Natural killer cell treated with Interleukin-12 subunit alpha and Interleukin-12 subunit beta and Interleukin-15 and Interleukin-18, amount 100 ng/mL, for 72 hours (primary cell): Measurements from ENCODE around the gene TEAD1. TPM values are rescaled to one million over a fixed set of nuclear protein-coding genes. Genes with fewer than 3 reads are reported as not detected.

ENCODE experiments used
- ATAC-seq, 2 donors: fragments of 150-1000 bp; cut with Tn5 transposase in 1 of 2; sonication (Bioruptor Pico), chemical (Tn5 transposase) in 1 of 2; 2 replicates each; pipeline ENCODE4 v1.10.0; 2021
- DNase-seq: peaks from one replicate; pipeline ENCODE4 v3.0.0; 2022; ENCODE audit warnings: low spot score
- H3K27ac Mint-ChIP-seq, 2 donors: 1 replicate in 1 of 2; 2 replicates in 1 of 2; pipeline ENCODE4 v1.8.0; 2022; ENCODE audit warnings: mixed read lengths in 2 of 2, mild to moderate bottlenecking in 1 of 2, moderate library complexity in 1 of 2
- H3K27me3 Mint-ChIP-seq, 2 donors: 1 replicate in 1 of 2; 2 replicates in 1 of 2; pipeline ENCODE4 v1.8.0; 2022; ENCODE audit warnings: mixed read lengths in 2 of 2
- H3K36me3 Mint-ChIP-seq: one replicate; pipeline ENCODE4 v1.8.0; 2022; ENCODE audit warnings: mixed read lengths
- H3K4me1 Mint-ChIP-seq, 2 donors: 1 replicate in 1 of 2; 2 replicates in 1 of 2; pipeline ENCODE4 v1.8.0; 2022; ENCODE audit warnings: low read depth in 2 of 2, mixed read lengths in 2 of 2, mild to moderate bottlenecking in 1 of 2
- H3K4me3 Mint-ChIP-seq: one replicate; pipeline ENCODE4 v1.8.0; 2022; ENCODE audit warnings: mixed read lengths
- H3K9me3 Mint-ChIP-seq: 2 replicates; pipeline ENCODE4 v1.8.0; 2022; ENCODE audit warnings: mixed read lengths
- total RNA-seq, 2 donors: library from RNA; stranded (reverse); gene quantifications; one replicate each; pipeline ENCODE4 v1.2.3, GENCODE V29; 2022

TEAD1 gene
- total RNA-seq, 2 donors from 2014 or later: 0.06 TPM; not detected in 1

GRCh38 chr11:12674571-12674935, 332 bp downstream of the TEAD1 start:
- peaks cover under 1% of the 10 kb centered on the region for H3K9me3 Mint-ChIP-seq
- H3K36me3 Mint-ChIP-seq: peaks cover 5% of the 10 kb centered on the region
- H3K27me3 Mint-ChIP-seq: peaks cover 34 to 66% of the 10 kb centered on the region in 2 donors
- no peak for DNase-seq
- H3K27ac Mint-ChIP-seq: no peak overlapping the region
- peak in 1 of 2 donors; percentile 53 for ATAC-seq
- H3K4me1 Mint-ChIP-seq: peaks cover 5% of the 10 kb centered on the region in 2 donors
- H3K4me3 Mint-ChIP-seq: no peak overlapping the region

GRCh38 chr11:12674936-12675696, 895 bp downstream of the TEAD1 start:
- peak overlapping the region; percentile 58 for H3K4me3 Mint-ChIP-seq
- H3K4me1 Mint-ChIP-seq: peaks cover 5% of the 10 kb centered on the region in 2 donors
- peaks cover 36 to 65% of the 10 kb centered on the region in 2 donors for H3K27me3 Mint-ChIP-seq
- no peak overlapping the region for H3K27ac Mint-ChIP-seq
- no peaks in the 10 kb centered on the region for H3K9me3 Mint-ChIP-seq
- ATAC-seq: no peak
- H3K36me3 Mint-ChIP-seq: peaks cover 5% of the 10 kb centered on the region
- DNase-seq: no peak

- H3K9me3 Mint-ChIP-seq: no peaks in the 10 kb centered on the region
- H3K4me3 Mint-ChIP-seq: no peak overlapping the region
- H3K27ac Mint-ChIP-seq: no peak overlapping the region
- DNase-seq (no peak), ATAC-seq (no peak)
- H3K36me3 Mint-ChIP-seq: peaks cover 5% of the 10 kb centered on the region
- peaks cover 40 to 73% of the 10 kb centered on the region in 2 donors for H3K27me3 Mint-ChIP-seq
- peaks cover 5% of the 10 kb centered on the region in 2 donors for H3K4me1 Mint-ChIP-seq
These were observed 1.9 kb downstream of the TEAD1 start for GRCh38 chr11:12675951-12676711.

DNA sequence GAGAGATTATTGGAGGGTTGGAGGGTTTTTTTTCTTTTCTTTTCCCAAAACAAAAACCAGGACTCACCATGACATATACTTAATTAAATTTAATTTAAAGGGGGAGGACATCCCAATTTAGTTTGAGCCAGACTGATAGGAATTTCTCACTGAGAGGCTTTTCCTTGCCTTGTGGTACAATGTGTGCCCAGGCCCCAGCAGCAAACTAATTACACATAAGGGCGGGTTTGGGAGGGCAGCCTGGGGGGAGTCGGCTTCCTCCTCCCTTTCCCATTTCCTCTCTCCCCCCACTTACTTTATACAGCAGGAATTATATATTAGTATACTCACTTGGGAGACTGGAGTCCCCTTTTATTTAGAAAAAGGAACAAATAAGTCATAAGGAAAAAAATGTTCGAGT, 2.9 kb downstream of the TEAD1 start:
- H3K9me3 Mint-ChIP-seq: no peaks in the 10 kb centered on the region
- H3K4me1 Mint-ChIP-seq: peaks cover 5% of the 10 kb centered on the region in 2 donors
- H3K27me3 Mint-ChIP-seq: peaks cover 40 to 75% of the 10 kb centered on the region in 2 donors
- ATAC-seq (no peak), DNase-seq (no peak)
- peaks cover 5% of the 10 kb centered on the region for H3K36me3 Mint-ChIP-seq
- no peak overlapping the region for H3K4me3 Mint-ChIP-seq
- H3K27ac Mint-ChIP-seq: no peak overlapping the region

DNA sequence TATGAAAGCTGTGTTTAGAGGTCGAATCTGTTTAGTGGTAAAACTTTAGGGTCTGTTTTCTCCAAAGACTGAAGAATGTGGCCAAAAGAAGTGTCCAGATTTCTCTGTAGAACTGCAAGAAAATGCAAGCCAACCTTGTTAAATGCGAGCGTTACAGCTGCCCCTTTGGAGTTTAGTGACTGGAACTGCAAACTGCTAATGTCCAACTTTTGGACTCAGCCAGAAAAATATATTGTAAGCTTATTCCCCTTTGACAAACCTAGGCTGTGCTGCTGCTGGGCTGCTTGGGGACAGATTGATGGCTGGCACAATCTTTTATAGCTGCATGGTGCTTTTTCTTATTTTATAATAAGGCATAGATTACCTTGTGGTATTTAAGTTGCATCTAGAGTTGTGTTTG, 3.9 kb downstream of the TEAD1 start:
- no peak overlapping the region for H3K4me3 Mint-ChIP-seq
- H3K9me3 Mint-ChIP-seq: no peaks in the 10 kb centered on the region
- H3K27ac Mint-ChIP-seq: no peak overlapping the region
- peaks cover 5% of the 10 kb centered on the region in 2 donors for H3K4me1 Mint-ChIP-seq
- H3K36me3 Mint-ChIP-seq: no peaks in the 10 kb centered on the region
- H3K27me3 Mint-ChIP-seq: peaks cover 42 to 78% of the 10 kb centered on the region in 2 donors
- ATAC-seq: no peak
- no peak for DNase-seq

- no peaks in the 10 kb centered on the region for H3K9me3 Mint-ChIP-seq
- no peaks in the 10 kb centered on the region for H3K4me1 Mint-ChIP-seq
- H3K27me3 Mint-ChIP-seq: peaks cover 48 to 79% of the 10 kb centered on the region in 2 donors
- DNase-seq (no peak), ATAC-seq (no peak)
- H3K36me3 Mint-ChIP-seq: no peaks in the 10 kb centered on the region
- H3K4me3 Mint-ChIP-seq: no peak overlapping the region
- H3K27ac Mint-ChIP-seq: no peak overlapping the region
These were observed 4.8 kb downstream of the TEAD1 start for GRCh38 chr11:12678991-12679390.

- no peaks in the 10 kb centered on the region for H3K9me3 Mint-ChIP-seq
- DNase-seq: no peak
- H3K36me3 Mint-ChIP-seq: no peaks in the 10 kb centered on the region
- H3K4me1 Mint-ChIP-seq: no peaks in the 10 kb centered on the region
- no peak for ATAC-seq
- peaks cover 51 to 79% of the 10 kb centered on the region in 2 donors for H3K27me3 Mint-ChIP-seq
- no peak overlapping the region for H3K27ac Mint-ChIP-seq
- H3K4me3 Mint-ChIP-seq: no peak overlapping the region
These were observed 5.2 kb downstream of the TEAD1 start for GRCh38 chr11:12679471-12679870.

- no peak for DNase-seq
- Mint-ChIP-seq H3K4me1 (no peaks in the 10 kb centered on the region), H3K27ac (no peak overlapping the region), H3K36me3 (no peaks in the 10 kb centered on the region), H3K9me3 (no peaks in the 10 kb centered on the region), H3K27me3 (peaks cover 50 to 77% of the 10 kb centered on the region in 2 donors), H3K4me3 (no peak overlapping the region)
- ATAC-seq: no peak
These were observed 6.2 kb downstream of the TEAD1 start for GRCh38 chr11:12680246-12680939.

DNA sequence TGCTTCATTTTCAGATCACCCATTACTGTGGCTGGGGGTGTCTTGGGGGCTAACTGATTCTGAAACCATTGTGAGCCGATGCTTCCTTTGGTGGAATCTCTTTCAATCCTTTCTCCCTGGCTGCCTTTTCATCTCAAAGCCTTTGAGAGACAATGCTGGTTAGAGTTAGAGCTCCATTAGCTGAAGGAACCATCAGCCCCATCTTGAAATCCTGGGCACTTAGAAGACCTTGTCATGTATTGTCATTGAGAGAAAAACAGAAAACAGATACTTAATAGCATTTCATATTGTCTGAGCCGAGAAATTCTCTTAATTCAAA, 6.7 kb downstream of the TEAD1 start:
- ATAC-seq (no peak), DNase-seq (no peak)
- Mint-ChIP-seq H3K4me1 (no peaks in the 10 kb centered on the region), H3K27me3 (peaks cover 49 to 72% of the 10 kb centered on the region in 2 donors), H3K36me3 (no peaks in the 10 kb centered on the region), H3K27ac (no peak overlapping the region), H3K9me3 (no peaks in the 10 kb centered on the region), H3K4me3 (no peak overlapping the region)

DNA sequence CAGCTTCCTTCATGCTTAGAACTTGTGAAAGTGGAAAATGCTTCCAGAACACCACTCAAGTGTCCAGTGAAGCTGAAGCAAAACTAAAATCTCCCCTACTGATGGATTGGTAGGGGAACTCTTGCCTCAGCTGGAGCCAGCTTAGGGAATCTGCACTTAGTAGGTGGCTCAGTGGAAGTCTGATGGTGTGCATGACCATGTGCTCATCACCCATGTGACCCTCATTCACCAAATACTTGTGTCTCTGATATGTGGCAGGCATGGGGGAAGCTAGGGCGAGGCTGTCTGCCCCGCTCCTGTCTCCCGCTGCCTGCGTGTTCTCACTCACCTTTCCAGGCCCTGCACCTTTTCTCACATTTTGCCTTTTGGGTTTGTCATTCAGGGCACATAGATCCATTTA, 7.2 kb downstream of the TEAD1 start:
- DNase-seq: no peak
- H3K4me1 Mint-ChIP-seq: no peaks in the 10 kb centered on the region

GRCh38 chr11:12682288-12682687, 8.1 kb downstream of the TEAD1 start:
- Mint-ChIP-seq H3K27ac (no peak overlapping the region), H3K9me3 (no peaks in the 10 kb centered on the region), H3K27me3 (peaks cover 46 to 65% of the 10 kb centered on the region in 2 donors), H3K4me1 (no peaks in the 10 kb centered on the region), H3K4me3 (no peak overlapping the region), H3K36me3 (no peaks in the 10 kb centered on the region)
- ATAC-seq: no peak
- DNase-seq: no peak

More for the DNA sequence above, 7.2 kb downstream of the TEAD1 start:
- Mint-ChIP-seq H3K36me3 (no peaks in the 10 kb centered on the region), H3K27me3 (peaks cover 43 to 67% of the 10 kb centered on the region in 2 donors), H3K4me3 (no peak overlapping the region), H3K27ac (no peak overlapping the region), H3K9me3 (no peaks in the 10 kb centered on the region)
- no peak for ATAC-seq

- no peaks in the 10 kb centered on the region for H3K36me3 Mint-ChIP-seq
- H3K4me1 Mint-ChIP-seq: no peaks in the 10 kb centered on the region
- no peak for DNase-seq
- no peaks in the 10 kb centered on the region for H3K9me3 Mint-ChIP-seq
- peaks cover 42 to 63% of the 10 kb centered on the region in 2 donors for H3K27me3 Mint-ChIP-seq
- no peak overlapping the region for H3K4me3 Mint-ChIP-seq
- no peak overlapping the region for H3K27ac Mint-ChIP-seq
- ATAC-seq: no peak
These were observed 8.7 kb downstream of the TEAD1 start for GRCh38 chr11:12682737-12683500.

DNA sequence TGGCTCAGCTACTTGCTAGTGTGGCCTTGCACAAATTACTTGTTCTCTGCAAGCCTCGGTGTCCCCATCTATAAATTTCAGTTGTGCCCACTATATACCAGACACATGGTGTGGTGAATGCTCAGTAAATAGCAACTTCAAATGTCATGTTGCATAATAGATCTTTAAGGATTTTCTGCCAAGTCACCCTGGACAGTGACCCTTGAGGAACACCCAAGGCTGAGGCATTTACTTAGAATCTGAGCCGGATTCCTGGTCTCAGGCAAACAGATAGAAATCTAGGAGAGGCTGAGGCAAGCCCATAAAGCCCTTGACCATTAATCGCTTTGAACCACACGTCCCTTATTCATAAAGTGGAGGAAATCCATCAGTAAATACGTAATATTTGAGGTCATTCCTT, 9.7 kb downstream of the TEAD1 start:
- no peak overlapping the region for H3K27ac Mint-ChIP-seq
- H3K4me3 Mint-ChIP-seq: no peak overlapping the region
- peaks cover 48 to 63% of the 10 kb centered on the region in 2 donors for H3K27me3 Mint-ChIP-seq
- DNase-seq (no peak), ATAC-seq (no peak)
- no peaks in the 10 kb centered on the region for H3K9me3 Mint-ChIP-seq
- H3K36me3 Mint-ChIP-seq: no peaks in the 10 kb centered on the region
- no peaks in the 10 kb centered on the region for H3K4me1 Mint-ChIP-seq
